Skeletal muscle tissue (tissue), 4 donors: ENCODE measurements around the gene MLXIP. TPM values are rescaled to one million over a fixed set of nuclear protein-coding genes. Genes with fewer than 3 reads are reported as not detected.

Experiments
- H3K27ac ChIP-seq: one replicate; pipeline ENCODE4 v1.7.0; 2013; ENCODE audit warnings: mild to moderate bottlenecking, low read depth, low read length, inconsistent platforms
- H3K27me3 ChIP-seq, 3 donors: one replicate each; pipeline ENCODE4 v1.7.0; 2013; ENCODE audit warnings: low read length in 3 of 3; ENCODE audit not compliant: control insufficient read depth in 3 of 3, insufficient read depth in 3 of 3
- H3K36me3 ChIP-seq, 3 donors: one replicate each; pipeline ENCODE4 v1.7.0; 2013; ENCODE audit warnings: low read length in 3 of 3; ENCODE audit not compliant: control insufficient read depth in 3 of 3, insufficient read depth in 3 of 3
- H3K4me1 ChIP-seq, 3 donors: one replicate each; pipeline ENCODE4 v1.7.0; 2013; ENCODE audit warnings: low read length in 3 of 3, mild to moderate bottlenecking in 3 of 3; ENCODE audit not compliant: control insufficient read depth in 3 of 3, insufficient read depth in 3 of 3
- H3K4me3 ChIP-seq, 3 donors: one replicate each; pipeline ENCODE4 v1.7.0; 2013; ENCODE audit warnings: low read length in 3 of 3
- H3K9ac ChIP-seq, 3 donors: one replicate each; pipeline ENCODE4 v1.7.0; 2013; ENCODE audit warnings: low read length in 3 of 3, mild to moderate bottlenecking in 3 of 3, moderate library complexity in 2 of 3, low read depth in 1 of 3
- H3K9me3 ChIP-seq, 3 donors: one replicate each; pipeline ENCODE4 v1.7.0; 2013; ENCODE audit warnings: low read length in 3 of 3; ENCODE audit not compliant: control insufficient read depth in 3 of 3
- total RNA-seq: library from RNA; depleted of rRNA; stranded (reverse); fragments of >200 nt; gene quantifications from one replicate; pipeline ENCODE4 v1.2.3, GENCODE V29; 2014
- donor health status: Osteomylitis.

MLXIP gene
- total RNA-seq, 1 donor from 2014 or later = 10.4 TPM

DNA sequence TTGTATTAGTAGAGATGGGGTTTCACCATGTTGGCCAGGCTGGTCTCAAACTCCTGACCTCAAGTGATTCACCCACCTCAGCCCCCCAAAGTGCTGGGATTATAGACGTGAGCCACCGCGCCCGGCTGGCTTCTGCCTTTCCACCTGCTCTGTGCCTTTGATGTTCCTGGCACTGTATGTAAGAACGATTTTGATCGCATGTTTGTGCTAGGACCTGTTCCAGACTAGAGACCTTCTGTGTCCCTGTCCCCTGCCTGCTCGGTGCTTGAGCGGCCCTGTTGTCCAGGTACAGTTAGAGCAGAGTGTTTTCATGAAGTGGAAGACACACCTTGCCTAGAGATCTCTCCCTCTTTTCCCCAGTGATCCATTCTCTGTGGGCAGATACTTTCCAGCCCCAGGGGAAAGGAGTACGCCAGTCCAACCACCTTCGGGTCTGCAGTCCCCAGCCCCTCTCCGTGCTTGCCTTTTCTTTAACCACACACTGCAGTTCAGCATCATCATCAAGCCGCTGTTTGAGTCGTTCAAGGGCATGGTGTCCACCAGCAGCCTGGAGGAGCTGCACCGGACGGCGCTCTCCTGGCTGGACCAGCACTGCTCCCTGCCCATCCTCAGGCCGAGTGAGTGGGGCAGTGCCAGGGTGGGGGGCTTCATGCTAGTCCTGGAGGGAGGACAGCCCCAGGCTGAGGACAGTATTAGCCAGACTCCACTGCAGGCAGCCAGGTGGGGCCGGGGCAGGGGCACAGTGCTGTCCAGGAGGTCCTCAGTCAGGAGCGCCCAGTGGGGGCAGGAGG, 62.1 kb downstream of the MLXIP start:
- Histone ChIP-seq H3K27ac (no peak overlapping the region), H3K36me3 (peaks cover 65 to 78% (median 66%) of the 10 kb centered on the region in 3 donors), H3K9me3 (no peaks in the 10 kb centered on the region), H3K4me1 (peaks cover 34 to 40% (median 35%) of the 10 kb centered on the region in 3 donors), H3K9ac (peak overlapping the region in 1 of 3 donors; percentile 74), H3K27me3 (no peaks in the 10 kb centered on the region), H3K4me3 (no peak overlapping the region)

DNA sequence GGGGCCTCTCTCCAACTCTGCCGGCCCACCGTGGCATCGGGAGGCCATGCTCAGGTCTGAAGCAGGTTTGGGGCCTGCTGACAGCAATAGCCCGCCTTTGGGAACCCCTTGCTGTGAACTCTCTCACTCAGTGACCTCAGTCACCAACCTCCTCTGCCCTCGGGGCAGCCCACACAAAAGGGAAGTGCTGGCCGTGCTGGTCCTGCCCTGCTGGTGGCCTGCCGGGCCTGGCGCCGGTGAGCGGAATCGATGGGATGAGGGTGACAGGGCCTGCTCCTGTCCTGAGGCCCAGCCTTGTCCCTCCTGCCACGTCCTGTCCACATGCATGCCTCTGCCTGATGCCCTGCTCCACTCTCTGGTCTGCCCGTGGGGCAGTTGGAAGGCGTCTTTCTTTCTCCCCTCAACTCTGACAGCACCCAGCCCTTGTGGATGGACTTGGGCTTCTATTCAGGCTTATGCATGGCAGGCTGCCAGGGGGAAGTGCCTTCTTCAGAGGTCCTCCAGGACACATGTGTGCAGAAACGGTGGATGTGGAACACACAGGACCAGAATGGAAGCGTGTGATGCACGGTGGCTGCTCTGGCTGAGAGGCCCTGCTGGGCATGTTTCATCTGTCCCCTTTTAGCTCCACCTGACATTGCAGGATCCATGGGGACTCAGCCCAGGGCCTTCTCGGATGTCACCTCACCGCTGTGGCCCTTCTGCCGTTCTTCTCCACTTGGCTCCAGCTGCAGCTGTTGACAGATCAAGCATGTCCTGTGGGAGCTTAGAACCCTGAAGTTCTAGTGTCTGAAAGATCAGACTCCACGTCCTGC, 63.6 kb downstream of the MLXIP start:
- Histone ChIP-seq H3K4me1 (peaks cover 34 to 40% (median 35%) of the 10 kb centered on the region in 3 donors), H3K27ac (peak overlapping the region; percentile 65), H3K36me3 (peaks cover 60 to 73% (median 60%) of the 10 kb centered on the region in 3 donors)

DNA sequence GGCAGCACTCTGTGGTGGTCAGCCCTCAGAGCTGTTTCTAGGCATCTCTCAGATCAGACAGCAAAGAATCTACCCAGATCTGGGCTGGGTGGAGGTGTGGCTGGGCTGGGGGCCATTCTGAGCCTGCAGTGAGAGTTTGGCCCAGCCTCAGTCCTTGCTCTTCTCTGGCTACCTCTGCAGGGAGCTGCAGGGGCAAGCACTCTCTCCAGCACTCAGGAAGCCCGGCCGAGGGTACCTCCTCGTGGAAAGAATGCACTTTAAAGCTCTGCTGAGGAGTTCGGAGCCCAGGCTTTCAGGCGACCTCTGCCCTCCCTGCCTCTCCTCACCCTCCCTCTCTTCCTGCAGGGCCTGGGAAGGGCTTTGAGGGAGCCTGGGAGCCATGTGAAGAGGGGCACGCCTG, 64.3 kb downstream of the MLXIP start:
- Histone ChIP-seq H3K9me3 (no peaks in the 10 kb centered on the region), H3K27ac (peak overlapping the region; percentile 65), H3K9ac (peak overlapping the region in 2 of 3 donors; percentile 65 to 68), H3K4me3 (peak overlapping the region in 1 of 3 donors; percentile 29), H3K27me3 (no peaks in the 10 kb centered on the region), H3K4me1 (peaks cover 31 to 40% (median 34%) of the 10 kb centered on the region in 3 donors), H3K36me3 (peaks cover 53 to 66% (median 54%) of the 10 kb centered on the region in 3 donors)

More for the DNA sequence above, 63.6 kb downstream of the MLXIP start:
- Histone ChIP-seq H3K9me3 (no peaks in the 10 kb centered on the region), H3K9ac (peak overlapping the region in 1 of 3 donors; percentile 74), H3K27me3 (no peaks in the 10 kb centered on the region), H3K4me3 (peak overlapping the region in 1 of 3 donors; percentile 29)

DNA sequence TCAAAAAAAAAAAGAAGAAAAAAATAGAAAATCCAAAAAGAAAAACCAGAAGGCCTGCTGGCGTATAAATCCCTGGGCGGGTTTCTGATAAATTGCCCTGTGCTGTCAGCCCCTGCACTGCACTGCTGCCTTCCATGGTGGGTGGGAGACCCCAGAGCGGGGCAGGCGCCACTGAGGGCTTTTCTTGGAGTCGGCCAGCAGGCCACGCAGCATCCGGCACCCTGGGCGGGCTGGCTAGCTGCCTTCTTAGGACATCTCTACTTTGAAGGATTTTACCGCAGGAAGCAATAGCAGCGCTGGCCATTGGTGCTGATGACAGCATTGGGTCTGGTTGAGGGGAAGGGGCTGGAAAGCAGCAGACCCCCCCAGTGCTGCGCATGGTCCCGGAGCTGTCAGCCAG, 66.3 kb downstream of the MLXIP start:
- Histone ChIP-seq H3K4me1 (peaks cover 29 to 34% (median 34%) of the 10 kb centered on the region in 3 donors), H3K27me3 (no peaks in the 10 kb centered on the region), H3K36me3 (peaks cover 34 to 47% (median 39%) of the 10 kb centered on the region in 3 donors), H3K4me3 (no peak overlapping the region), H3K27ac (no peak overlapping the region), H3K9me3 (no peaks in the 10 kb centered on the region), H3K9ac (no peak overlapping the region)

DNA sequence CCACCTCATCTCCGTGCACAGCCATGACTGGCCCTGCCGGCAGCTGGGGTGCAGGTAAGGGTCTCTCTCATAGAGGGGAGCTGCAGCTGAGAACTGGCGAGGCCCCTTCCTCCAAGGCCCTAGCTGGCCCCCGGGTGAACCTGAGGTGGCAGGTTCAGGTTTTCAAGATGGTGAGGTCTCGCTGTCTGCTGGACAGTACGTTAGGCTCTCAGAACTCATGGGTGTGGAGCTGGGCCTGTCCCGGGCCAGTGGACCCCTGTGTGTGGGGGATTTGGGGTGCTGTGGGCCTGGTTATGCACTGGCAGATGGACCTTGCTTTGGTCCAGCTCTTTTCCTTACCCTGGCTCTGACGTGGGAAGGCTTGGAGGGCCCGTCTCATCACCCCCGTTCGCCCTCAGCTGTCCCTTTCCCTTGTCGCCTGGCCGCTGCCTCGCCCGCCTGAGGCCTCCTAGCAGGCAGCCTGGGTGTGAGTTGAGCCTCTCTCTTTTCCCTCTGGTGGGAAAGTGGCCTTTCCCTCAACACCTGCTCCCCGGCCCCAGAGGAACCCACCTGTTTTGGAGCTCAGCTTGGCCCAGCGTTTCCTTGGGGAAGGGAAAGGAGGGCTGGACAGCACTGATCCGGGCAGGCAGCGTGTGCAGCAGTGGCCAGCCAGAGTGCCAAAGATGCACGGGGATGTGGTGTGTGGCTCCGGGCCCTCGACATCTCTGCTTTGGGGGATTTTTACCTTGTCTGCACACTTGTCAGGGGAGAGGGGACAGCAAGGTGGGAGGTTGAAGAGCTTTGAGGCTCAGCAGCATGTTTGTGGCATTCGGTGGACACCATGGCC, 67.2 kb downstream of the MLXIP start:
- Histone ChIP-seq H3K9me3 (no peaks in the 10 kb centered on the region), H3K36me3 (peaks cover 29 to 40% (median 33%) of the 10 kb centered on the region in 3 donors), H3K4me3 (no peak overlapping the region), H3K9ac (no peak overlapping the region), H3K27me3 (no peaks in the 10 kb centered on the region), H3K27ac (no peak overlapping the region), H3K4me1 (peaks cover 25 to 30% (median 29%) of the 10 kb centered on the region in 3 donors)

DNA sequence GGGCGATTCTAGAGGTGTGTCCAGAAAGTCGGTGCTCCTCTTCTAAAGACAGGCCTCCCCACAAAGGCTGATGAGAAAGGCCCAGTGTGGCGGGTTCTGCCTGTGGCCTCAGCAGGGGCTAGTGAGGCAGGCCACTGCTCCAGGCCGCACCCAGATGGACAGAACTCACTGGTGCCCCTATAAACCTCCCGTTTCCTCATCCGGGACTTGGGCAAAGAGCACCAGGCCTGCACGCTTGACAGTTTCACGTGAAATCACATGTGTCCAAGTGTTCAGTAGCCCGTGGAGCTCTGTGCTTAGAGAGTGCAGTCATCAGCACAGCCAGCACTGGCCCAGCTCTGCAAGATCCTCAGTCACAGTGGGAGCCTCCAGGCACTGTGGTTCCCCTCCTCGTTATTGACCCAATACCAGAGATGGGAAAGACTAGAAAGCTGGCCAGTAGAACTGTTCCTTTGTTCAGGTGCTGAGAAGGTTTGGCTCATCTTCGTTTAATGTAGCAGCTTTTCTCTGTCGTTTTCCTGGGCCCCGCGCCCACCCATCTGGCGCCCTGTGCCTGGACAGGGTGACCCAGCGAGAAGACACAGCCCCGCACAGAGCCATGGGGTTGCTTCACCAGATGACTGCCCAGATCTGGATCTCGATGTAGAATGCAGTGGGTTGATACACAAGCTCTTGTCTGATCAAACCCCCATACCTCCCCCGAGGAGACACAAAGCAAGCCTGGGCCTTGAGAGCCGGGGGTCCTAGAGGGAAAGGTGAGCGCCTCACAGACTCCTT, 69.1 kb downstream of the MLXIP start:
- Histone ChIP-seq H3K36me3 (peaks cover 13 to 21% (median 13%) of the 10 kb centered on the region in 3 donors), H3K27ac (no peak overlapping the region), H3K9me3 (no peaks in the 10 kb centered on the region), H3K9ac (no peak overlapping the region), H3K4me3 (no peak overlapping the region), H3K27me3 (no peaks in the 10 kb centered on the region), H3K4me1 (peaks cover 8 to 16% (median 15%) of the 10 kb centered on the region in 3 donors)

DNA sequence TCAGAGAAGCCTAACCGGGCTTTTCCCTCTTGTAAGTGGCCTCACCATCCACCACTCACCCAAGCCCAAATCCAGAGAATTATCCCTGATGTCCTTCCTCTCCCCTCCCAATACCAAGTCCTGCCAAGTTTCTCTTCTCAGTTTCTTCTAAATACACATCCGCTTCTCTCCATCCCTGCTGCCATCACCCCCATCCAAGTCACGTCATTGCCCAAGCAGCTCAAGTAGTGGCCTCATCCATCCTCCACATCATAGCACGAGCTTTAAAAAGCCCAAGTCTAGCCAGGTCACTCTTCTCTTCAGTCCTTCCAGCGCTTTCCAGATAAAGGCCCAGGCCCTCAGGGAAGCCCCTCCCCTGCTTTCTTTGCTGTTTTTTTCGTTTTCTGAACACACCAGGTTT, 70.1 kb downstream of the MLXIP start:
- H3K9me3 ChIP-seq = no peaks in the 10 kb centered on the region
- no peak overlapping the region for H3K9ac ChIP-seq
- H3K36me3 ChIP-seq = peaks cover 4 to 12% (median 4%) of the 10 kb centered on the region in 3 donors
- H3K4me1 ChIP-seq = peaks cover 0 to 9% (median 7%) of the 10 kb centered on the region in 3 donors
- no peaks in the 10 kb centered on the region for H3K27me3 ChIP-seq
- H3K4me3 ChIP-seq = no peak overlapping the region
- no peak overlapping the region for H3K27ac ChIP-seq

DNA sequence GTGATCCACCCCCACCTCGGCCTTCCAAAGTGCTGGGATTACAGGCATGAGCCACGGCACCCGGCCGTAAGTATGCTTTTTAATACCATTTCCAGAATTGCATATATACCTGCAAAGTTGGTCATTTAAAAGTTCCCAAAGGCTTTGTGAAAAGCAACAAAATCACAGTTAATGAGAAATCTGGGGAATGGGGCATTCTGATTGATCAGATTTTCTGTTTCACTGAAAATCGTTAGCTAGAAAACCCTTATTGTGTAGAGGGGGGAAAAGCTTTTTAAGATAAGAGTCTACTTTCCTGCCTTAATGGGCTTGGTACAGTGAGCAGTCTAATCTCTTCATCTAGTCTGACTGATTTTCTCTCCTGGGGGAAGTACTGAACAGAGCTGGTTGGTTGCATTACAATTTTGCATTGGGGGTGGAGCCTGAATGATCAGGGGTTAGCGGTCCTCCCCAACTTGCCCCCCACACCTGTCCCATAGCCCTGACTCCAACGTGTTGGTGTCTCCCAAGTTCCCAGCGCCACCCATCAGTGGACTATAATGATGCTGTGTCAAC, 71.6 kb downstream of the MLXIP start:
- H3K9me3 ChIP-seq = no peaks in the 10 kb centered on the region
- peaks cover 0 to 3% (median 0%) of the 10 kb centered on the region in 3 donors for H3K36me3 ChIP-seq
- H3K4me3 ChIP-seq = no peak overlapping the region
- H3K27ac ChIP-seq = no peak overlapping the region
- no peaks in the 10 kb centered on the region for H3K27me3 ChIP-seq
- H3K9ac ChIP-seq = no peak overlapping the region
- H3K4me1 ChIP-seq = peaks cover 0 to 6% (median 5%) of the 10 kb centered on the region in 3 donors
